Measurements from ENCODE around the gene PRKCB.
A peak's percentile ranks its signal among the peaks of the same experiment; 100 is the strongest.

PRKCB gene

GRCh38 chr16:23920899-23921298 is 85.1 kb downstream of the PRKCB start:
- no peak for DNase-seq (ENCODE audit: low read depth)
- TF ChIP-seq CTCF (IDR thresholded peaks at IDR 0.05; ENCODE audit: insufficient read depth, low read depth, low read length, missing control alignments): no peak
- H3K4me3 ChIP-seq (ENCODE audit: low read depth, low read length): no peak overlapping the region

- DNase-seq (ENCODE audit: low read depth): no peak
- H3K4me3 ChIP-seq (ENCODE audit: low read depth, low read length): no peak overlapping the region
- no peak for TF ChIP-seq CTCF (IDR thresholded peaks at IDR 0.05; ENCODE audit: insufficient read depth, low read depth, low read length, missing control alignments)
Observed at GRCh38 chr16:23922406-23922805, 86.6 kb downstream of the PRKCB start.

GRCh38 chr16:23924128-23924527 is 88.3 kb downstream of the PRKCB start:
- DNase-seq (ENCODE audit: low read depth): peak; percentile 80
- no peak for TF ChIP-seq CTCF (IDR thresholded peaks at IDR 0.05; ENCODE audit: insufficient read depth, low read depth, low read length, missing control alignments)
- H3K4me3 ChIP-seq (ENCODE audit: low read depth, low read length): no peak overlapping the region

GRCh38 chr16:23927796-23928195 is 92.0 kb downstream of the PRKCB start:
- DNase-seq (ENCODE audit: low read depth): no peak
- H3K4me3 ChIP-seq (ENCODE audit: low read depth, low read length): no peak overlapping the region
- TF ChIP-seq CTCF (IDR thresholded peaks at IDR 0.05; ENCODE audit: insufficient read depth, low read depth, low read length, missing control alignments): no peak

GRCh38 chr16:23929237-23929636 is 93.5 kb downstream of the PRKCB start:
- DNase-seq (ENCODE audit: low read depth): no peak
- no peak overlapping the region for H3K4me3 ChIP-seq (ENCODE audit: low read depth, low read length)
- no peak for TF ChIP-seq CTCF (IDR thresholded peaks at IDR 0.05; ENCODE audit: insufficient read depth, low read depth, low read length, missing control alignments)

- no peak overlapping the region for H3K4me3 ChIP-seq (ENCODE audit: low read depth, low read length)
- no peak for DNase-seq (ENCODE audit: low read depth)
- TF ChIP-seq CTCF (IDR thresholded peaks at IDR 0.05; ENCODE audit: insufficient read depth, low read depth, low read length, missing control alignments): no peak
Observed at GRCh38 chr16:23929856-23930255, 94.1 kb downstream of the PRKCB start.

- TF ChIP-seq CTCF (IDR thresholded peaks at IDR 0.05; ENCODE audit: insufficient read depth, low read depth, low read length, missing control alignments): no peak
- no peak for DNase-seq (ENCODE audit: low read depth)
Observed at GRCh38 chr16:23930791-23931190, 95.0 kb downstream of the PRKCB start.

More at GRCh38 chr16:23930791-23931190, 95.0 kb downstream of the PRKCB start:
- no peak overlapping the region for H3K4me3 ChIP-seq (ENCODE audit: low read depth, low read length)
